HG03521 (cell line): ENCODE measurements around the gene FRAT2.

Experiments used
- ATAC-seq: cut with Tn5 transposase; IDR thresholded peaks from one replicate; pipeline ENCODE4 v1.9.1; 2021; ENCODE audit warnings: mild to moderate bottlenecking, moderate library complexity; ENCODE audit not compliant: unreplicated experiment

Gene FRAT2

GRCh38 chr10:97327348-97328294 is 6.9 kb downstream of the FRAT2 start:
- ATAC-seq: no peak

GRCh38 chr10:97325754-97326153 is 8.8 kb downstream of the FRAT2 start:
- ATAC-seq: no peak

GRCh38 chr10:97323501-97323900 is 11.0 kb downstream of the FRAT2 start:
- no peak for ATAC-seq

GRCh38 chr10:97321804-97322190 is 12.7 kb downstream of the FRAT2 start:
- ATAC-seq: no peak

- no peak for ATAC-seq
These were observed 13.3 kb downstream of the FRAT2 start for GRCh38 chr10:97321032-97321803.

- no peak for ATAC-seq
These were observed 14.0 kb downstream of the FRAT2 start for GRCh38 chr10:97320480-97321031.

- peak; percentile 23 for ATAC-seq
These were observed 14.7 kb downstream of the FRAT2 start for GRCh38 chr10:97319671-97320479.

GRCh38 chr10:97318772-97319651 is 15.5 kb downstream of the FRAT2 start, which contains the start of gene FRAT1:
FRAT1 (plus strand) TSS chr10:97319271; CDS start chr10:97319454, 183 bp downstream.
- ATAC-seq: peak; percentile 73

- ATAC-seq: no peak
These were observed 19.9 kb downstream of the FRAT2 start for GRCh38 chr10:97314671-97315070.

GRCh38 chr10:97312897-97313296 is 21.6 kb downstream of the FRAT2 start:
- no peak for ATAC-seq

GRCh38 chr10:97311111-97311626 is 23.4 kb downstream of the FRAT2 start:
- ATAC-seq: no peak

GRCh38 chr10:97307866-97308780 is 26.4 kb downstream of the FRAT2 start:
- no peak for ATAC-seq

- ATAC-seq: no peak
These were observed 27.1 kb downstream of the FRAT2 start for GRCh38 chr10:97307441-97307840.

- no peak for ATAC-seq
These were observed 32.3 kb downstream of the FRAT2 start for GRCh38 chr10:97302088-97302791.

GRCh38 chr10:97300980-97301379 is 33.5 kb downstream of the FRAT2 start:
- ATAC-seq: no peak

- no peak for ATAC-seq
These were observed 36.3 kb downstream of the FRAT2 start for GRCh38 chr10:97298223-97298571.

GRCh38 chr10:97297556-97298222 is 36.8 kb downstream of the FRAT2 start:
- ATAC-seq: no peak
